GM06990 (cell line): ENCODE data around the gene FGD3.

Experiments used
- DNase-seq: peaks from one replicate; pipeline ENCODE4 v3.0.0-alpha.2; 2011; ENCODE audit not compliant: insufficient read length; ENCODE audit errors: extremely low read depth
- H3K27me3 ChIP-seq: replicated peaks from 2 replicates; pipeline ENCODE4 v1.6.0; 2011; ENCODE audit warnings: low read length; ENCODE audit not compliant: control insufficient read depth, insufficient read depth
- H3K36me3 ChIP-seq: 2 replicates; pipeline ENCODE4 v1.5.1; 2011; ENCODE audit warnings: low read length; ENCODE audit not compliant: control insufficient read depth, insufficient read depth
- H3K4me3 ChIP-seq: replicated peaks from 2 replicates; pipeline ENCODE4 v1.5.1; 2011; ENCODE audit warnings: low read depth, mild to moderate bottlenecking, control low read depth, low read length
- CTCF ChIP-seq: IDR thresholded peaks from 2 replicates; pipeline ENCODE4 v1.5.1; 2011; ENCODE audit warnings: low read length, control low read depth, mild to moderate bottlenecking, inconsistent platforms; ENCODE audit not compliant: insufficient read depth, poor library complexity, severe bottlenecking

FGD3 gene

DNA sequence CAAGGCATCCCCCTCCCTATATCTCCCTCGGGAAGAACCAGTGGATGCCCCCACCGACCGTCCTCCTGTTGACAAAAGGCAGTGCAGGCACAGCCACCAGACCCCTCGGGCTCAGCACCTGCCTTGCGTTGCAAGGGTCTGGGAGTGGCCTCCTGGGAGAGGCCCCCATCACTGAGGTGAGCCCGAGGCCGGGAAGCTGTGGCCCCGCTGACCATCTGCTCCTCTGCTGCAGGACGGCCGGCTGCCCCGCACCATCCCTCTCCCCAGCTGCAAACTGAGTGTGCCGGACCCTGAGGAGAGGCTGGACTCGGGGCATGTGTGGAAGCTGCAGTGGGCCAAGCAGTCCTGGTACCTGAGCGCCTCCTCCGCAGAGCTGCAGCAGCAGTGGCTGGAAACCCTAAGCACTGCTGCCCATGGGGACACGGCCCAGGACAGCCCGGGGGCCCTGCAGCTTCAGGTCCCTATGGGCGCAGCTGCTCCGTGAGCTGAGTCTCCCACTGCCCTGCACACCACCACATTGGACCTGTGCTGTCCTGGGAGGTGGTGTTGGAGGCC is 87.9 kb downstream of the FGD3 start:
- no peak for DNase-seq
- peaks cover 2% of the 10 kb centered on the region for H3K36me3 ChIP-seq
- no peak overlapping the region for H3K4me3 ChIP-seq
- TF ChIP-seq CTCF = no peak
- no peaks in the 10 kb centered on the region for H3K27me3 ChIP-seq

DNA sequence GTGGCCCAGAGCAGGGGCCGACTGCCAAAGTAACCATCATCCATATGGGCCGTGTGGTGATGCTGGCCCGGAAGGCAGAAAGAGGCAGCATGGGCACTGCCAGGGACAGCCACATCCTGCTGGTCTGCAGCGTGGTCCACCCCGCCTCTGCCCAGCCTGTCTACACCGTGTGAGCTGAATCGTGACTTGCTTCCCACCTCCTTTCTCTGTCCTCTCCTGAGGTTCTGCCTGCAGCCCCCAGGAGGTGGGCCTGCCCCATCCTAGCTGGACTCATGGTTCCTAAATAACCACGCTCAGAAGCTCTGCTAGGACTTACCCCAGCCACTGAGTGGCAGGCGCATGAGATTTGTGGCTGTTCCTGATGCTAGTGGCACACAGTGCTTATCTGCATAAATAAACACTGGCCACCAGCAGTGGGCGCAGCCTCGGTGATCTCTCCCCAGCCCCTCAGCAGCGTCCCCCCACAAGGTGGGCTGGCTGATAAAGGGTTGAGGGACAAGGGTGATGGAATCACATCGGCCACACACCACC is 88.6 kb downstream of the FGD3 start:
- Histone ChIP-seq H3K27me3 (no peaks in the 10 kb centered on the region), H3K4me3 (no peak overlapping the region), H3K36me3 (peaks cover 2% of the 10 kb centered on the region)
- no peak for TF ChIP-seq CTCF
- DNase-seq = no peak

DNA sequence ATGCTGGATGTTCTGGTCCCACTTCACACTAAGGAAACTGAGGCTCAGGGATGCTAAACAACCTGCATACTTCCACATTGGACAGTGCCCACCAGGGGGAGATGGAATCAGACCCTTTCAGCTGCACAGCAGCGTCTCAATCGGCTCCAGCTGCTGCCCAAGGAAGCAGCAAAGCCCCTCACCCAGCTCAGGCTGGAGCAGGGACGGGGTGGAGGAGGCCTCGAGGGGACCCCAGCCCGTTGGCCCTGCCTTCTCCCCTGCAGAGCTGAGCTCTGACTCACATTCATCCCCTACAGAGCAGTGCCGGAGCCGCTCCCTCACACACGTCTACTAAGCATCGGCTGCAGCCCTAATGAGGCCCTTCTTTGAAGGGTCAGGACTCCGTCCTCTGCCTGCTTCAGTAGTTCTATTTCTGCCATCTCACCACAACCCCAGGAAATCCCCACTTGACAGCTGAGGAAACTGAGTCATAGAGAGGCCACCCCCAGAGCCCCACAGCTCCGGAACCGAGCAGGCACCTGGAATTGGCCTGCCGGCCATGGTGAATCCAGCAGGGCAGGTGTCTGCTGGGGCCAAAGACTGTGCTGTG is 89.7 kb downstream of the FGD3 start:
- H3K4me3 ChIP-seq = no peak overlapping the region

GRCh38 chr9:93037476-93037971 is 90.2 kb downstream of the FGD3 start:
- Histone ChIP-seq H3K4me3 (no peak overlapping the region), H3K36me3 (peaks cover 2% of the 10 kb centered on the region), H3K27me3 (no peaks in the 10 kb centered on the region)
- TF ChIP-seq CTCF = no peak
- DNase-seq = no peak

More for the DNA sequence above, 89.7 kb downstream of the FGD3 start:
- no peak for TF ChIP-seq CTCF
- no peak for DNase-seq
- no peaks in the 10 kb centered on the region for H3K27me3 ChIP-seq
- peaks cover 2% of the 10 kb centered on the region for H3K36me3 ChIP-seq

DNA sequence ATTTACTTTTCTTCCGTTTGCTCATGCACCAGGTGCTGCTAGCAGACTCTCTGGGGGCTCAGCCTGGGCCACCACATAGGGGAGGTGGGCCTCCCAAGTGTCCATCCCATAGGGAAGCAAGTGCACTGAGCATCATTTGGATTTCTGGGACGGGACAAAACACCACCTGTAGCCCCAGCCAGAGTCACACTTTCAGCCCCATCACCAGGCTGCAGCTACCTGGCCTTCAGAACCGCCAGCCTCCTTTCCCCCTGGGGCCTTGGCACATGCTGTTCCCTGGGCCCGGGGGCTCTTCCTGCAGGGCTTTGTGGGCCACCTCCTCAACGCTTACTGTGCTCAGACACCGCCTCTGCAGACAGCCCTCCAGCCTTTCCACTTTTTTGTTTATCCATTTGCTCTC is 91.6 kb downstream of the FGD3 start:
- H3K36me3 ChIP-seq = no peaks in the 10 kb centered on the region; the same call in 1 of the 2 replicates
- no peaks in the 10 kb centered on the region for H3K27me3 ChIP-seq
- H3K4me3 ChIP-seq = no peak overlapping the region
- no peak for DNase-seq
- no peak for TF ChIP-seq CTCF

DNA sequence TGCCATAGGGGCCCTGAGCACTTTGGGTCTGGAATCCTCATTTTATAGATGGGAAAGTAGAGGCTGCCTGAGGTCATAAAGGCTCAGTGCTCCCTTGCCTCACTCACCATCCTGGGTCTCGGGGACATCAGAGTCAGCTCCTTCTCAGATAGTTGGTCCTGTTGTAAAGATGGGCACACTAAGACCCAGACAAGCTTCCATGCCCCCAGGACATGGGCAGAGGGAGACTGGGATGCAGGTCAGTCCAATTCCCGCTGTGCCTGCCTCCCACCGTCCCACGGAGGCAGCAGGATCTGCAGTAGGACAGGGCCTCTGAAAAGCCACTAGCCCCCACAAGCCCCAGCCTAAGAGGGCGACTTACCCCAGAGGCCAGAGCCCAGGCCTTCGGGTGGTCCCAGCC is 92.1 kb downstream of the FGD3 start:
- H3K36me3 ChIP-seq = no peaks in the 10 kb centered on the region; the same call in 1 of the 2 replicates
- no peak for TF ChIP-seq CTCF
- no peak for DNase-seq
- H3K4me3 ChIP-seq = no peak overlapping the region
- H3K27me3 ChIP-seq = no peaks in the 10 kb centered on the region
